GM12878 (cell line): ENCODE measurements around the gene SMOC2. TPM values are rescaled to one million over a fixed set of nuclear protein-coding genes. Genes with fewer than 3 reads are reported as not detected.

Source experiments
- ESRRA ChIP-seq: IDR thresholded peaks from 2 replicates; pipeline ENCODE4 v1.6.1; 2012; ENCODE audit warnings: mild to moderate bottlenecking, low read length, improper control_type of control experiment
- JUND ChIP-seq: IDR thresholded peaks from 2 replicates; pipeline ENCODE4 v1.6.1; 2012; ENCODE audit warnings: low read depth, mild to moderate bottlenecking, low read length, improper control_type of control experiment, moderate library complexity
- NFXL1 ChIP-seq: fragments of 450-650 bp; IDR thresholded peaks from 2 replicates; pipeline ENCODE4 v1.6.1; 2017; ENCODE audit warnings: antibody characterized with exemption, mild to moderate bottlenecking, borderline replicate concordance
- POU2F2 ChIP-seq: IDR thresholded peaks from 3 replicates; pipeline ENCODE4 v1.6.1; 2011; ENCODE audit warnings: low read depth, mild to moderate bottlenecking, low read length, borderline replicate concordance
- RCOR1 ChIP-seq: conservative IDR thresholded peaks from 2 replicates; pipeline ENCODE4 v1.6.1; 2012; ENCODE audit warnings: low read depth, low read length, improper control_type of control experiment
- SIX5 ChIP-seq: IDR thresholded peaks from 2 replicates; pipeline ENCODE4 v1.6.1; 2011; ENCODE audit warnings: mild to moderate bottlenecking, low read depth, low read length, moderate library complexity; ENCODE audit not compliant: severe bottlenecking
- SMAD1 ChIP-seq: fragments of 450-650 bp; IDR thresholded peaks from 2 replicates; pipeline ENCODE4 v1.6.1; 2018; ENCODE audit warnings: mild to moderate bottlenecking, low read depth; ENCODE audit not compliant: partially characterized antibody
- SRF ChIP-seq, 2 experiments: IDR thresholded peaks; 2 replicates each; pipeline ENCODE4 v1.6.1; 2011; ENCODE audit warnings: low read depth in 2 of 2, low read length in 2 of 2, mild to moderate bottlenecking in 1 of 2, moderate library complexity in 1 of 2
- STAT1 ChIP-seq: fragments of 450-650 bp; conservative IDR thresholded peaks from 2 replicates; pipeline ENCODE4 v1.6.1; 2014; ENCODE audit warnings: antibody characterized with exemption, mild to moderate bottlenecking
- ZNF24 ChIP-seq: fragments of 450-650 bp; IDR thresholded peaks from 2 replicates; pipeline ENCODE4 v1.6.1; 2017; ENCODE audit warnings: antibody characterized with exemption, mild to moderate bottlenecking
- polyA plus RNA-seq, 11 experiments: library from polyadenylated mRNA; depleted of rRNA in 4 of 11; unstranded in 6 of 11; stranded (reverse) in 5 of 11; fragments of >200 nt; fragmentation: Nextera tagmentation in 4 of 11; fragmentation: Illumina TruSeq in 1 of 11; extraction: Ambion mirVana in 4 of 11; extraction: Trizol in 1 of 11; gene quantifications; 1 replicate in 1 of 11; 2 replicates in 10 of 11; pipeline versions ENCODE4 v1.2.1 to v1.2.3, GENCODE V29; 2011 to 2016; ENCODE audit warnings: inconsistent platforms in 2 of 11, missing spikeins in 2 of 11, low read depth in 1 of 11
- total RNA-seq, 4 experiments: library from RNA; depleted of rRNA in 3 of 4; stranded (reverse); fragments of >200 nt in 3 of 4; fragmentation: Illumina TruSeq in 1 of 4; extraction: Trizol in 1 of 4; gene quantifications; 2 replicates each; pipeline versions ENCODE4 v1.2.1 to v1.2.3, GENCODE V29; 2013 to 2021
- TF ChIP-seq, protein P1 (sequence below): fragments of 450-650 bp; IDR thresholded peaks from 2 replicates; pipeline ENCODE4 v1.6.1; 2017; ENCODE audit warnings: mild to moderate bottlenecking, moderate library complexity
- TF ChIP-seq, protein P2 (sequence below): IDR thresholded peaks from 2 replicates; pipeline ENCODE4 v1.6.1; 2012; ENCODE audit warnings: low read length, inconsistent platforms
- TF ChIP-seq, protein P3 (sequence below): fragments of 450-650 bp; formaldehyde crosslinking; IDR thresholded peaks from 2 replicates; pipeline ENCODE4 v1.5.0; 2022; ENCODE audit warnings: mild to moderate bottlenecking, missing genetic modification characterization
- TF ChIP-seq, protein P4 (sequence below): fragments of 450-650 bp; conservative IDR thresholded peaks from 2 replicates; pipeline ENCODE4 v1.6.1; 2017; ENCODE audit warnings: mild to moderate bottlenecking, moderate library complexity

Gene SMOC2
- total and polyA plus RNA-seq, 10 of the 15 experiments (the other 5 are each of a cell fraction or from before 2014, with no cell fraction given) = 0.10 to 0.12 TPM; not detected in 8

DNA sequence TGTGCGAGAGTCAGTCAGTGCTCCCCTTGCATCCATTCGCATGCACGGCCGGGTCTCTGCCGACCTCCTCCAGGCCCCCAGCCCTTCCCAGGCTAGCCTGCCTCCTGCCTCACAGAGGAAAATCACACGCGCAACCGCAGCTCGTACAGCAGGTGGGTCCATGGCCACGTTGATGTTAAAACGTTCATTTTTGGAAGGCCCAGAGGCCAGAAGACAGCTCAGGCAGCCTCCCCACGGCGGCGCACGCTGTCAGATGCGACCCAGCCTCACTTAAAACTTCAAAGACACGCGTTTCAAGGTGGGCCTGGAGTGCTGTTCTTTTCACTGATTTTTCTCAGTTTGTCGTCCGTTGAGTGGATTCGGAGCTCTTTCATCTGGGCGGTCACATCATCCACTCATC lies 276.5 kb downstream of the SMOC2 start (continued):
- TF ChIP-seq, protein P1, sequence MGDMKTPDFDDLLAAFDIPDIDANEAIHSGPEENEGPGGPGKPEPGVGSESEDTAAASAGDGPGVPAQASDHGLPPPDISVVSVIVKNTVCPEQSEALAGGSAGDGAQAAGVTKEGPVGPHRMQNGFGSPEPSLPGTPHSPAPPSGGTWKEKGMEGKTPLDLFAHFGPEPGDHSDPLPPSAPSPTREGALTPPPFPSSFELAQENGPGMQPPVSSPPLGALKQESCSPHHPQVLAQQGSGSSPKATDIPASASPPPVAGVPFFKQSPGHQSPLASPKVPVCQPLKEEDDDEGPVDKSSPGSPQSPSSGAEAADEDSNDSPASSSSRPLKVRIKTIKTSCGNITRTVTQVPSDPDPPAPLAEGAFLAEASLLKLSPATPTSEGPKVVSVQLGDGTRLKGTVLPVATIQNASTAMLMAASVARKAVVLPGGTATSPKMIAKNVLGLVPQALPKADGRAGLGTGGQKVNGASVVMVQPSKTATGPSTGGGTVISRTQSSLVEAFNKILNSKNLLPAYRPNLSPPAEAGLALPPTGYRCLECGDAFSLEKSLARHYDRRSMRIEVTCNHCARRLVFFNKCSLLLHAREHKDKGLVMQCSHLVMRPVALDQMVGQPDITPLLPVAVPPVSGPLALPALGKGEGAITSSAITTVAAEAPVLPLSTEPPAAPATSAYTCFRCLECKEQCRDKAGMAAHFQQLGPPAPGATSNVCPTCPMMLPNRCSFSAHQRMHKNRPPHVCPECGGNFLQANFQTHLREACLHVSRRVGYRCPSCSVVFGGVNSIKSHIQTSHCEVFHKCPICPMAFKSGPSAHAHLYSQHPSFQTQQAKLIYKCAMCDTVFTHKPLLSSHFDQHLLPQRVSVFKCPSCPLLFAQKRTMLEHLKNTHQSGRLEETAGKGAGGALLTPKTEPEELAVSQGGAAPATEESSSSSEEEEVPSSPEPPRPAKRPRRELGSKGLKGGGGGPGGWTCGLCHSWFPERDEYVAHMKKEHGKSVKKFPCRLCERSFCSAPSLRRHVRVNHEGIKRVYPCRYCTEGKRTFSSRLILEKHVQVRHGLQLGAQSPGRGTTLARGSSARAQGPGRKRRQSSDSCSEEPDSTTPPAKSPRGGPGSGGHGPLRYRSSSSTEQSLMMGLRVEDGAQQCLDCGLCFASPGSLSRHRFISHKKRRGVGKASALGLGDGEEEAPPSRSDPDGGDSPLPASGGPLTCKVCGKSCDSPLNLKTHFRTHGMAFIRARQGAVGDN = no peak
- TF ChIP-seq, protein P2, sequence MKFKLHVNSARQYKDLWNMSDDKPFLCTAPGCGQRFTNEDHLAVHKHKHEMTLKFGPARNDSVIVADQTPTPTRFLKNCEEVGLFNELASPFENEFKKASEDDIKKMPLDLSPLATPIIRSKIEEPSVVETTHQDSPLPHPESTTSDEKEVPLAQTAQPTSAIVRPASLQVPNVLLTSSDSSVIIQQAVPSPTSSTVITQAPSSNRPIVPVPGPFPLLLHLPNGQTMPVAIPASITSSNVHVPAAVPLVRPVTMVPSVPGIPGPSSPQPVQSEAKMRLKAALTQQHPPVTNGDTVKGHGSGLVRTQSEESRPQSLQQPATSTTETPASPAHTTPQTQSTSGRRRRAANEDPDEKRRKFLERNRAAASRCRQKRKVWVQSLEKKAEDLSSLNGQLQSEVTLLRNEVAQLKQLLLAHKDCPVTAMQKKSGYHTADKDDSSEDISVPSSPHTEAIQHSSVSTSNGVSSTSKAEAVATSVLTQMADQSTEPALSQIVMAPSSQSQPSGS = no peak
- TF ChIP-seq ZNF24 (no peak), SRF (IDR thresholded peaks at IDR 0.05; ENCODE audit: low read depth in 2 of 2, low read length in 2 of 2) (no peak), NFXL1 (no peak), SMAD1 (no peak), SIX5 (no peak), STAT1 (no peak), POU2F2 (no peak), RCOR1 (no peak), ESRRA (no peak), JUND (no peak)
- TF ChIP-seq, protein P3, sequence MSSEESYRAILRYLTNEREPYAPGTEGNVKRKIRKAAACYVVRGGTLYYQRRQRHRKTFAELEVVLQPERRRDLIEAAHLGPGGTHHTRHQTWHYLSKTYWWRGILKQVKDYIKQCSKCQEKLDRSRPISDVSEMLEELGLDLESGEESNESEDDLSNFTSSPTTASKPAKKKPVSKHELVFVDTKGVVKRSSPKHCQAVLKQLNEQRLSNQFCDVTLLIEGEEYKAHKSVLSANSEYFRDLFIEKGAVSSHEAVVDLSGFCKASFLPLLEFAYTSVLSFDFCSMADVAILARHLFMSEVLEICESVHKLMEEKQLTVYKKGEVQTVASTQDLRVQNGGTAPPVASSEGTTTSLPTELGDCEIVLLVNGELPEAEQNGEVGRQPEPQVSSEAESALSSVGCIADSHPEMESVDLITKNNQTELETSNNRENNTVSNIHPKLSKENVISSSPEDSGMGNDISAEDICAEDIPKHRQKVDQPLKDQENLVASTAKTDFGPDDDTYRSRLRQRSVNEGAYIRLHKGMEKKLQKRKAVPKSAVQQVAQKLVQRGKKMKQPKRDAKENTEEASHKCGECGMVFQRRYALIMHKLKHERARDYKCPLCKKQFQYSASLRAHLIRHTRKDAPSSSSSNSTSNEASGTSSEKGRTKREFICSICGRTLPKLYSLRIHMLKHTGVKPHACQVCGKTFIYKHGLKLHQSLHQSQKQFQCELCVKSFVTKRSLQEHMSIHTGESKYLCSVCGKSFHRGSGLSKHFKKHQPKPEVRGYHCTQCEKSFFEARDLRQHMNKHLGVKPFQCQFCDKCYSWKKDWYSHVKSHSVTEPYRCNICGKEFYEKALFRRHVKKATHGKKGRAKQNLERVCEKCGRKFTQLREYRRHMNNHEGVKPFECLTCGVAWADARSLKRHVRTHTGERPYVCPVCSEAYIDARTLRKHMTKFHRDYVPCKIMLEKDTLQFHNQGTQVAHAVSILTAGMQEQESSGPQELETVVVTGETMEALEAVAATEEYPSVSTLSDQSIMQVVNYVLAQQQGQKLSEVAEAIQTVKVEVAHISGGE = no peak
- TF ChIP-seq, protein P4, sequence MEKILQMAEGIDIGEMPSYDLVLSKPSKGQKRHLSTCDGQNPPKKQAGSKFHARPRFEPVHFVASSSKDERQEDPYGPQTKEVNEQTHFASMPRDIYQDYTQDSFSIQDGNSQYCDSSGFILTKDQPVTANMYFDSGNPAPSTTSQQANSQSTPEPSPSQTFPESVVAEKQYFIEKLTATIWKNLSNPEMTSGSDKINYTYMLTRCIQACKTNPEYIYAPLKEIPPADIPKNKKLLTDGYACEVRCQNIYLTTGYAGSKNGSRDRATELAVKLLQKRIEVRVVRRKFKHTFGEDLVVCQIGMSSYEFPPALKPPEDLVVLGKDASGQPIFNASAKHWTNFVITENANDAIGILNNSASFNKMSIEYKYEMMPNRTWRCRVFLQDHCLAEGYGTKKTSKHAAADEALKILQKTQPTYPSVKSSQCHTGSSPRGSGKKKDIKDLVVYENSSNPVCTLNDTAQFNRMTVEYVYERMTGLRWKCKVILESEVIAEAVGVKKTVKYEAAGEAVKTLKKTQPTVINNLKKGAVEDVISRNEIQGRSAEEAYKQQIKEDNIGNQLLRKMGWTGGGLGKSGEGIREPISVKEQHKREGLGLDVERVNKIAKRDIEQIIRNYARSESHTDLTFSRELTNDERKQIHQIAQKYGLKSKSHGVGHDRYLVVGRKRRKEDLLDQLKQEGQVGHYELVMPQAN = no peak
